Measurements from ENCODE around the gene TNFRSF1A. TPM values are rescaled to one million over a fixed set of nuclear protein-coding genes. Genes with fewer than 3 reads are reported as not detected.
A peak's percentile ranks its signal among the peaks of the same experiment; 100 is the strongest.

TNFRSF1A gene
- total and polyA plus RNA-seq, 2 of the 13 experiments (the other 11 are each of a cell fraction or from before 2014, with no cell fraction given), result 41.5 to 61.2 TPM

GRCh38 chr12:6370576-6370935 is 28.7 kb upstream of the TNFRSF1A start (continued):
- TF ChIP-seq GPBP1L1 (CRISPR knock-in tag; IDR thresholded peaks at IDR 0.05) (no peak), ZFP37 (CRISPR knock-in tag; IDR thresholded peaks at IDR 0.05; ENCODE audit: borderline replicate concordance) (0 out of 2 replicates have a peak, but pooled peaks have one; percentile 47), ZNF441 (CRISPR knock-in tag; IDR thresholded peaks at IDR 0.05; ENCODE audit: borderline replicate concordance) (no peak), ZNF567 (CRISPR knock-in tag; IDR thresholded peaks at IDR 0.05; ENCODE audit: borderline replicate concordance) (no peak), ZBTB7B (CRISPR knock-in tag; IDR thresholded peaks at IDR 0.05) (no peak), ZNF775 (CRISPR knock-in tag; IDR thresholded peaks at IDR 0.05; ENCODE audit: borderline replicate concordance) (no peak), ZNF280B (CRISPR knock-in tag; IDR thresholded peaks at IDR 0.05; ENCODE audit: borderline replicate concordance) (0 out of 2 replicates have a peak, but pooled peaks have one; percentile 34), ZNF562 (CRISPR knock-in tag; IDR thresholded peaks at IDR 0.05; ENCODE audit: borderline replicate concordance) (no peak), RBAK (CRISPR knock-in tag; IDR thresholded peaks at IDR 0.05) (no peak), IKZF5 (CRISPR knock-in tag; IDR thresholded peaks at IDR 0.05) (no peak), PBX2 (CRISPR knock-in tag; IDR thresholded peaks at IDR 0.05) (no peak), SP4 (CRISPR knock-in tag; IDR thresholded peaks at IDR 0.05) (no peak), AGO1 (IDR thresholded peaks at IDR 0.05; ENCODE audit: low read depth, low read length, poor library complexity, severe bottlenecking) (no peak), FOXM1 (CRISPR knock-in tag; IDR thresholded peaks at IDR 0.05) (no peak), ZNF326 (CRISPR knock-in tag; IDR thresholded peaks at IDR 0.05; ENCODE audit: borderline replicate concordance) (no peak), ZNF691 (CRISPR knock-in tag; IDR thresholded peaks at IDR 0.05; ENCODE audit: borderline replicate concordance, low read depth) (no peak), ZNF781 (CRISPR knock-in tag; IDR thresholded peaks at IDR 0.05; ENCODE audit: borderline replicate concordance, not compliant biosample characterization) (peak; percentile 61), ZBTB8A (CRISPR knock-in tag; IDR thresholded peaks at IDR 0.05; ENCODE audit: borderline replicate concordance, low read depth) (no peak), ZNF367 (CRISPR knock-in tag; IDR thresholded peaks at IDR 0.05; ENCODE audit: borderline replicate concordance) (no peak), ZBTB43 (CRISPR knock-in tag; conservative IDR thresholded peaks at IDR 0.05) (no peak)
